ENCODE data around the gene LCE3E. TPM values are rescaled to one million over a fixed set of nuclear protein-coding genes. Genes with fewer than 3 reads are reported as not detected.

LCE3E gene
- total and polyA plus RNA-seq, 2 of the 4 experiments (the other 2 are of a cell fraction): not detected

DNA sequence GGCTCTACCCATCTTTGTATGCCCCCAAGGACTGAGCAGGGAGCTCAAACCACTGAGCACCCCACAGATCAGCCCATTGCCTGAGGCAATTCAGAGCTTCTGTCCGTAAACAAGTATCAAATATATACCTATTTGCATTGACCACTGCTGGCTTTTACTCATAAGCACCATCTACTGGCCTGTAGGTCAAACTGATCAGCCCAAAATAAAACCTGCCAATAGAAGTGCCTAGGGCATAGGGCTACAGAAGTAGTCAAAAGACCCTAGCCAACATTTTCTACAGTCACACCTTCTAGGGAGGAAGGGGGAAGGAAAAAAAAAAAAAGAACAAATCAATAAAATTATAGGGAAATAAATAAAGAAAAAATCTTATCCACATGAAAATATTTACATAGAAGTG lies 19.0 kb upstream of the LCE3E start:
- Histone ChIP-seq H3K4me3 (ENCODE audit: insufficient read depth, low read depth, low read length) (no peak overlapping the region), H4K91ac (ENCODE audit: insufficient read depth, low read depth, low read length) (no peak overlapping the region), H3K18ac (ENCODE audit: low read depth, low read length) (no peak overlapping the region), H2BK15ac (ENCODE audit: low read depth, low read length) (no peak overlapping the region), H3K14ac (replicated peaks; ENCODE audit: low read depth, low read length) (no peak overlapping the region), H2BK5ac (ENCODE audit: low read depth, low read length, poor library complexity, severe bottlenecking) (no peak overlapping the region), H3K9me1 (ENCODE audit: insufficient read depth, low read length) (no peaks in the 10 kb centered on the region), H3K56ac (ENCODE audit: extremely low read depth, insufficient read depth, low read length) (no peak overlapping the region), H4K20me1 (ENCODE audit: insufficient read depth, low read length) (no peaks in the 10 kb centered on the region), H3K9ac (ENCODE audit: low read depth, low read length) (no peak overlapping the region), H4K8ac (ENCODE audit: low read depth in 2 of 2, low read length in 2 of 2) (no peak overlapping the region), H3K4me2 (ENCODE audit: low read depth, low read length) (no peak overlapping the region), H3K27me3 (ENCODE audit: control insufficient read depth, insufficient read depth, low read length) (no peaks in the 10 kb centered on the region), H2BK120ac (ENCODE audit: low read depth, low read length) (no peak overlapping the region), H3K4ac (ENCODE audit: low read depth, low read length) (no peak overlapping the region), H3K4me1 (ENCODE audit: control insufficient read depth, insufficient read depth, low read length) (no peaks in the 10 kb centered on the region), H2AK5ac (ENCODE audit: low read depth, low read length) (no peak overlapping the region), H3K36me3 (ENCODE audit: control insufficient read depth, insufficient read depth, low read length) (no peaks in the 10 kb centered on the region), H2AK9ac (replicated peaks; ENCODE audit: low read depth, low read length, poor library complexity) (no peak overlapping the region), H3K79me1 (ENCODE audit: low read depth in 1 of 2, low read length in 2 of 2) (no peaks in the 10 kb centered on the region), H3K23ac (ENCODE audit: low read depth, low read length) (no peak overlapping the region), H2BK20ac (ENCODE audit: low read depth, low read length) (no peak overlapping the region), H3K9me3 (ENCODE audit: control insufficient read depth, insufficient read depth, low read length) (no peaks in the 10 kb centered on the region), H2AFZ (replicated peaks; ENCODE audit: low read length, poor library complexity) (no peak overlapping the region), H3K27ac (ENCODE audit: insufficient read depth, low read length) (no peak overlapping the region), H4K5ac (ENCODE audit: low read depth, low read length) (no peak overlapping the region)
- WGBS, 2 experiments (ENCODE audit: extremely low coverage in 2 of 2, insufficient read length in 1 of 2): no CpG with 5 or more reads among the region's 1 CpG
- no TSS peak for BruUV-seq (replicated peaks)
- TF ChIP-seq, protein P1, sequence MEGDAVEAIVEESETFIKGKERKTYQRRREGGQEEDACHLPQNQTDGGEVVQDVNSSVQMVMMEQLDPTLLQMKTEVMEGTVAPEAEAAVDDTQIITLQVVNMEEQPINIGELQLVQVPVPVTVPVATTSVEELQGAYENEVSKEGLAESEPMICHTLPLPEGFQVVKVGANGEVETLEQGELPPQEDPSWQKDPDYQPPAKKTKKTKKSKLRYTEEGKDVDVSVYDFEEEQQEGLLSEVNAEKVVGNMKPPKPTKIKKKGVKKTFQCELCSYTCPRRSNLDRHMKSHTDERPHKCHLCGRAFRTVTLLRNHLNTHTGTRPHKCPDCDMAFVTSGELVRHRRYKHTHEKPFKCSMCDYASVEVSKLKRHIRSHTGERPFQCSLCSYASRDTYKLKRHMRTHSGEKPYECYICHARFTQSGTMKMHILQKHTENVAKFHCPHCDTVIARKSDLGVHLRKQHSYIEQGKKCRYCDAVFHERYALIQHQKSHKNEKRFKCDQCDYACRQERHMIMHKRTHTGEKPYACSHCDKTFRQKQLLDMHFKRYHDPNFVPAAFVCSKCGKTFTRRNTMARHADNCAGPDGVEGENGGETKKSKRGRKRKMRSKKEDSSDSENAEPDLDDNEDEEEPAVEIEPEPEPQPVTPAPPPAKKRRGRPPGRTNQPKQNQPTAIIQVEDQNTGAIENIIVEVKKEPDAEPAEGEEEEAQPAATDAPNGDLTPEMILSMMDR (conservative IDR thresholded peaks at IDR 0.05; ENCODE audit: low read depth, low read length): no peak
- TF ChIP-seq CEBPB (IDR thresholded peaks at IDR 0.05; ENCODE audit: low read depth, low read length) (no peak), MXI1 (IDR thresholded peaks at IDR 0.05; ENCODE audit: borderline replicate concordance, low read depth, low read length) (no peak)
- ChIA-PET POLR2A (ENCODE audit: unreplicated experiment) (no interaction called here), CTCF (no interaction called here)
- in situ Hi-C loops (cut with MboI; ENCODE audit: low sequenced_read_pairs) (no loop called here), dilution Hi-C loops (cut with HindIII; ENCODE audit: low sequenced_read_pairs, unreplicated experiment) (no loop called here), intact Hi-C loops (cut with micrococcal nuclease) (no loop called here)
- DNase-seq (no peak), ATAC-seq (ENCODE audit: low read depth) (no peak)

Data from IMR-90 (cell line).